ENCODE data around the gene BARX1. TPM values are rescaled to one million over a fixed set of nuclear protein-coding genes. Genes with fewer than 3 reads are reported as not detected.

BARX1 gene
- total and polyA plus RNA-seq, 2 experiments from 2014 or later, result not detected

GRCh38 chr9:93909242-93909616 lies 45.9 kb downstream of the BARX1 start:
- 40 to 42% methylated on average over 6 of the region's 6 CpGs for WGBS, 2 experiments (ENCODE audit: low coverage in 1 of 2, low lambda C conversion rate in 2 of 2, missing lambda C conversion rate in 2 of 2)

GRCh38 chr9:93908591-93909241 lies 46.4 kb downstream of the BARX1 start:
- Histone ChIP-seq H3K27ac (no peak overlapping the region), H3K4me2 (ENCODE audit: unreplicated experiment) (no peak overlapping the region), H3K4me1 (ENCODE audit: insufficient read depth) (no peaks in the 10 kb centered on the region), H3K9ac (no peak overlapping the region), H3K9me3 (ENCODE audit: low read depth) (no peaks in the 10 kb centered on the region), H3K27me3 (replicated peaks; ENCODE audit: insufficient read depth) (peaks cover 4% of the 10 kb centered on the region), H3K9me2 (ENCODE audit: insufficient read depth) (no peaks in the 10 kb centered on the region), H3K4me3 (no peak overlapping the region), H3K79me2 (ENCODE audit: insufficient read depth) (no peaks in the 10 kb centered on the region), H4K20me1 (ENCODE audit: insufficient read depth) (no peaks in the 10 kb centered on the region), H3F3A (ENCODE audit: insufficient read depth) (no peaks in the 10 kb centered on the region), H2AFZ (no peak overlapping the region), H3K36me3 (ENCODE audit: low read depth) (no peaks in the 10 kb centered on the region)
- TF ChIP-seq EZH2phosphoT487 (IDR thresholded peaks at IDR 0.05; ENCODE audit: insufficient read depth, low read depth) (no peak), EZH2 (IDR thresholded peaks at IDR 0.05; ENCODE audit: insufficient read depth, poor library complexity, severe bottlenecking) (no peak)
- in situ Hi-C loops (cut with MboI), result no loop called here
- 20 to 22% methylated on average over 14 to 15 of the region's 15 CpGs for WGBS, 2 experiments (ENCODE audit: low coverage in 1 of 2, low lambda C conversion rate in 2 of 2, missing lambda C conversion rate in 2 of 2)
- peak; percentile 9 for DNase-seq

More at GRCh38 chr9:93909242-93909616, 45.9 kb downstream of the BARX1 start:
- Histone ChIP-seq H3K9me3 (ENCODE audit: low read depth) (no peaks in the 10 kb centered on the region), H3K4me2 (ENCODE audit: unreplicated experiment) (no peak overlapping the region), H3K27me3 (replicated peaks; ENCODE audit: insufficient read depth) (peaks cover 4% of the 10 kb centered on the region), H3K79me2 (ENCODE audit: insufficient read depth) (no peaks in the 10 kb centered on the region), H3K9ac (no peak overlapping the region), H3K27ac (no peak overlapping the region), H3K4me3 (no peak overlapping the region), H3K4me1 (ENCODE audit: insufficient read depth) (no peaks in the 10 kb centered on the region), H3K36me3 (ENCODE audit: low read depth) (no peaks in the 10 kb centered on the region), H4K20me1 (ENCODE audit: insufficient read depth) (no peaks in the 10 kb centered on the region), H3K9me2 (ENCODE audit: insufficient read depth) (no peaks in the 10 kb centered on the region), H3F3A (ENCODE audit: insufficient read depth) (no peaks in the 10 kb centered on the region), H2AFZ (no peak overlapping the region)
- in situ Hi-C loops (cut with MboI), result no loop called here
- DNase-seq, result no peak
- TF ChIP-seq EZH2phosphoT487 (IDR thresholded peaks at IDR 0.05; ENCODE audit: insufficient read depth, low read depth) (no peak), EZH2 (IDR thresholded peaks at IDR 0.05; ENCODE audit: insufficient read depth, poor library complexity, severe bottlenecking) (no peak)

DNA sequence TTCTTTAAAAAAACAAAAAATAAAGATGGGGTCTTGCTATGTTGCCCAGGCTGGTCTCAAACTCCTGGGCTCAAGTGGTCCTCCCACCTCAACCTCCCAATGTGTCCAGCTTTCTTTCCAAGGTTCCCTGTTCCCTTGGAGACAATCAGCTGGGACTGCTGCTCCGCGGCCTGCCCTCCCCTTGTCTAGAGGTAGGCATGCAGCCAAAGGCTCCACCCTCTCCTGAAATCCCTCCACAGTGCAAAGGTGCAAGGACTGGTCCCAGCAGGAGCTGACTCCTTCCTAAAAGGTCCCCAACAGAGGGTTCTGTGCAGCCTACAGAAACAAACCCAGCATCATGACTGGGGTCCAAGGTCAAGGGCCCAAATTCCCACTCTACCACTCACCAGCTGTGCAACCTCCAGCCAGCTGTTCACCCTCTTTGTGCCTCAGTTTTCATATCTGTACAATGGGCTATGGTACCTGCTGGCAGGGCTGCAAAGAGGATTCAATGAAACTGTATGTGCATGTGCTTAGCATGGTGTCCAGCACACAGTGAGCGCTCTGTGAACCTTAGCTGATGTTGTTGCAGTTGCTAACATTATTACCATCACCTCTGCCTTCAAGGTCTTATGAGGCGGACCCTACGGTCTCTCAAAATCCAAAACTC lies 47.5 kb downstream of the BARX1 start:
- in situ Hi-C loops (cut with MboI), result no loop called here
- Histone ChIP-seq H3K36me3 (ENCODE audit: low read depth) (no peaks in the 10 kb centered on the region), H3K27ac (no peak overlapping the region), H2AFZ (no peak overlapping the region), H3K27me3 (replicated peaks; ENCODE audit: insufficient read depth) (peaks cover 4% of the 10 kb centered on the region), H3K9me3 (ENCODE audit: low read depth) (no peaks in the 10 kb centered on the region), H3K4me3 (no peak overlapping the region), H4K20me1 (ENCODE audit: insufficient read depth) (no peaks in the 10 kb centered on the region), H3F3A (ENCODE audit: insufficient read depth) (no peaks in the 10 kb centered on the region), H3K9ac (no peak overlapping the region), H3K4me1 (ENCODE audit: insufficient read depth) (no peaks in the 10 kb centered on the region), H3K4me2 (ENCODE audit: unreplicated experiment) (no peak overlapping the region), H3K9me2 (ENCODE audit: insufficient read depth) (no peaks in the 10 kb centered on the region), H3K79me2 (ENCODE audit: insufficient read depth) (no peaks in the 10 kb centered on the region)
- no peak for TF ChIP-seq EZH2 (IDR thresholded peaks at IDR 0.05; ENCODE audit: insufficient read depth, poor library complexity, severe bottlenecking)
- TF ChIP-seq EZH2phosphoT487 (IDR thresholded peaks at IDR 0.05; ENCODE audit: insufficient read depth, low read depth), result no peak
- 53 to 59% methylated on average over 5 of the region's 5 CpGs for WGBS, 2 experiments (ENCODE audit: low coverage in 1 of 2, low lambda C conversion rate in 2 of 2, missing lambda C conversion rate in 2 of 2)
- no peak for DNase-seq

DNA sequence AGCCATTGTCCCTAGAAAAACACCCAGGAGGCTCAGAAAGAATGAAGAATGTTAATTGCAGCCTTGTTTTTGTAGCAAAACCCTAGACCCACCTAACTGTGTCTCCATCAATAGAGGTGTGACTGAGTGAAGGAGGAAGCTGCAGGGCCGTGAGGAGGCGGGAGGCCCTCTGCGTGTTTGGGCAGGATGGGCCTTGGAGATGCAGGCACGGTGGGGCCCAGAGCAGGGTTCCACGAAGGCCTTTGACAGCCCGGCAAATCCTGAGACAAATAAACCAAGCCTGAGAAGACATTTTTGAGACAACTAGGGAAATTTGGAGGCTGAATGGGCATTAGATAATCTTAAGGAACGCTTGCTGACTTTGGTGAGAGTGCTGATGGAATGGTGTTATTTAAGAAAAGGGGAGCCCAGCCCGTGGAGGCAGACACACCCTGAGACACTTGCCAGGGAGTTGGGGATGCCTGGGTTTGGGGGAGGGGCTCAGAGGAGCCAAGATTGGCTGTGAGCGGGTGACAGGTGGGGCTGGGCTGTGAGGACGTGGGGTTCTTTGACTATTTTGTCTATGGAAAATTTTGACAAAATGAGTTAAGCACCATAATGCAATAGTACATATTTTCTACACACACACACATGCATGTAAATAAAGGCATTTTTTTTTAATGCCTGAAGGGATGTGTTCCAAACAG lies 48.8 kb downstream of the BARX1 start:
- Histone ChIP-seq H3K9me2 (ENCODE audit: insufficient read depth) (no peaks in the 10 kb centered on the region), H3K4me3 (no peak overlapping the region), H2AFZ (no peak overlapping the region), H3K9me3 (ENCODE audit: low read depth) (no peaks in the 10 kb centered on the region), H3K79me2 (ENCODE audit: insufficient read depth) (no peaks in the 10 kb centered on the region), H3K27ac (no peak overlapping the region), H3F3A (ENCODE audit: insufficient read depth) (no peaks in the 10 kb centered on the region), H4K20me1 (ENCODE audit: insufficient read depth) (no peaks in the 10 kb centered on the region), H3K27me3 (replicated peaks; ENCODE audit: insufficient read depth) (no peaks in the 10 kb centered on the region), H3K4me1 (ENCODE audit: insufficient read depth) (no peaks in the 10 kb centered on the region), H3K9ac (no peak overlapping the region), H3K36me3 (ENCODE audit: low read depth) (no peaks in the 10 kb centered on the region), H3K4me2 (ENCODE audit: unreplicated experiment) (no peak overlapping the region)
- WGBS, 2 experiments (ENCODE audit: low coverage in 1 of 2, low lambda C conversion rate in 2 of 2, missing lambda C conversion rate in 2 of 2), result 29 to 35% methylated on average over 10 of the region's 10 CpGs
- no peak for DNase-seq
- no peak for TF ChIP-seq EZH2phosphoT487 (IDR thresholded peaks at IDR 0.05; ENCODE audit: insufficient read depth, low read depth)
- no peak for TF ChIP-seq EZH2 (IDR thresholded peaks at IDR 0.05; ENCODE audit: insufficient read depth, poor library complexity, severe bottlenecking)
- in situ Hi-C loops (cut with MboI), result no loop called here

Measured in GM23248 (cell line).